ENCODE results near the gene PRR19.

- TF ChIP-seq, protein P1, sequence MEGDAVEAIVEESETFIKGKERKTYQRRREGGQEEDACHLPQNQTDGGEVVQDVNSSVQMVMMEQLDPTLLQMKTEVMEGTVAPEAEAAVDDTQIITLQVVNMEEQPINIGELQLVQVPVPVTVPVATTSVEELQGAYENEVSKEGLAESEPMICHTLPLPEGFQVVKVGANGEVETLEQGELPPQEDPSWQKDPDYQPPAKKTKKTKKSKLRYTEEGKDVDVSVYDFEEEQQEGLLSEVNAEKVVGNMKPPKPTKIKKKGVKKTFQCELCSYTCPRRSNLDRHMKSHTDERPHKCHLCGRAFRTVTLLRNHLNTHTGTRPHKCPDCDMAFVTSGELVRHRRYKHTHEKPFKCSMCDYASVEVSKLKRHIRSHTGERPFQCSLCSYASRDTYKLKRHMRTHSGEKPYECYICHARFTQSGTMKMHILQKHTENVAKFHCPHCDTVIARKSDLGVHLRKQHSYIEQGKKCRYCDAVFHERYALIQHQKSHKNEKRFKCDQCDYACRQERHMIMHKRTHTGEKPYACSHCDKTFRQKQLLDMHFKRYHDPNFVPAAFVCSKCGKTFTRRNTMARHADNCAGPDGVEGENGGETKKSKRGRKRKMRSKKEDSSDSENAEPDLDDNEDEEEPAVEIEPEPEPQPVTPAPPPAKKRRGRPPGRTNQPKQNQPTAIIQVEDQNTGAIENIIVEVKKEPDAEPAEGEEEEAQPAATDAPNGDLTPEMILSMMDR (IDR thresholded peaks at IDR 0.05; ENCODE audit: low read depth, low read length, poor library complexity, severe bottlenecking), result no peak
- no peak for TF ChIP-seq EZH2phosphoT487 (IDR thresholded peaks at IDR 0.05; ENCODE audit: borderline replicate concordance, low read length)
Observed at GRCh38 chr19:42355896-42356295, 54.0 kb downstream of the PRR19 start.

Measured in DOHH2 (cell line).